OCI-LY7 (cell line): ENCODE measurements around the gene TCFL5. TPM values are rescaled to one million over a fixed set of nuclear protein-coding genes. Genes with fewer than 3 reads are reported as not detected.

Source experiments
- BruUV-seq: library from RNA; stranded (reverse); fragments of 400-500 nt; replicated peaks from 2 replicates; lab custom pipeline; 2021; lab: Mats Ljungman, UMichigan
- CTCF ChIA-PET: fragments of 300-600 bp; sonication (Branson Sonifier 250); formaldehyde crosslinking; loops from one replicate; lab custom pipeline; 2022; ENCODE audit warnings: antibody characterized with exemption; ENCODE audit not compliant: unreplicated experiment; lab: Charles Lee
- POLR2A ChIA-PET: fragments of 300-600 bp; sonication (Branson Sonifier 250); formaldehyde crosslinking; loops from one replicate; lab custom pipeline; 2022; ENCODE audit warnings: antibody characterized with exemption; lab: Charles Lee
- DNase-seq: peaks from one replicate; pipeline ENCODE4 v3.0.0-alpha.2; 2015; ENCODE audit warnings: low spot score
- H2AFZ ChIP-seq: fragments of 200-600 bp; sonication (generic), shearing (Covaris generic); 2 replicates; pipeline ENCODE4 v1.6.1; 2014; ENCODE audit warnings: mild to moderate bottlenecking, antibody characterized with exemption, low read length, moderate library complexity
- H3K27ac ChIP-seq: fragments of 200-600 bp; sonication (generic); 2 replicates; pipeline ENCODE4 v1.5.1; 2014; ENCODE audit warnings: mixed run types, low read depth, mild to moderate bottlenecking, moderate library complexity, low read length, inconsistent platforms; ENCODE audit not compliant: poor library complexity, severe bottlenecking
- H3K36me3 ChIP-seq: fragments of 200-600 bp; sonication (generic); 2 replicates; pipeline ENCODE4 v1.6.1; 2014; ENCODE audit warnings: mild to moderate bottlenecking, antibody characterized with exemption, low read length, moderate library complexity, mixed read lengths; ENCODE audit not compliant: insufficient read depth
- H3K4me1 ChIP-seq: fragments of 200-600 bp; sonication (generic); 2 replicates; pipeline ENCODE4 v1.5.1; 2014; ENCODE audit warnings: mild to moderate bottlenecking, low read length; ENCODE audit not compliant: insufficient read depth, poor library complexity, severe bottlenecking
- H3K4me2 ChIP-seq: fragments of 200-600 bp; sonication (generic); 2 replicates; pipeline ENCODE4 v1.6.1; 2014; ENCODE audit warnings: mild to moderate bottlenecking, low read length
- H3K4me3 ChIP-seq: fragments of 200-600 bp; sonication (generic); 2 replicates; pipeline ENCODE4 v1.5.1; 2014; ENCODE audit warnings: mild to moderate bottlenecking, low read depth, low read length; ENCODE audit not compliant: poor library complexity, severe bottlenecking
- H3K79me2 ChIP-seq: fragments of 200-600 bp; sonication (generic); 2 replicates; pipeline ENCODE4 v1.6.1; 2016; ENCODE audit warnings: low read depth, mild to moderate bottlenecking, low read length, moderate library complexity, mixed read lengths; ENCODE audit not compliant: insufficient read depth
- H3K9me2 ChIP-seq: fragments of 200-600 bp; sonication (generic); 2 replicates; pipeline ENCODE4 v1.6.1; 2016; ENCODE audit warnings: mild to moderate bottlenecking, low read length, mixed read lengths; ENCODE audit not compliant: insufficient read depth
- H3K9me3 ChIP-seq: fragments of 200-600 bp; sonication (generic); 2 replicates; pipeline ENCODE4 v1.6.1; 2014; ENCODE audit warnings: mild to moderate bottlenecking, mixed run types, low read length, mixed read lengths
- H4K20me1 ChIP-seq: fragments of 200-600 bp; sonication (generic); 2 replicates; pipeline ENCODE4 v1.6.1; 2014; ENCODE audit warnings: mild to moderate bottlenecking, antibody characterized with exemption, low read length, moderate library complexity, mixed read lengths; ENCODE audit not compliant: insufficient read depth
- CTCF ChIP-seq: fragments of 200-600 bp; sonication (generic); conservative IDR thresholded peaks from 2 replicates; pipeline ENCODE4 v1.5.1; 2014; ENCODE audit warnings: mild to moderate bottlenecking, antibody characterized with exemption, low read length, moderate library complexity, mixed read lengths
- EZH2phosphoT487 ChIP-seq: fragments of 200-600 bp; sonication (generic); IDR thresholded peaks from 2 replicates; pipeline ENCODE4 v1.6.1; 2018; ENCODE audit warnings: low read depth, borderline replicate concordance, mild to moderate bottlenecking, mixed run types, antibody characterized with exemption, low read length, moderate library complexity, mixed read lengths
- intact Hi-C: fragments of 100-400 bp; cut with micrococcal nuclease; formaldehyde crosslinking; loops from one replicate; pipeline ENCODE4 v1.10.0; 2022; ENCODE audit not compliant: unreplicated experiment
- total RNA-seq, 2 experiments: library from RNA; depleted of rRNA in 1 of 2; stranded (reverse); fragments of >200 nt in 1 of 2; shearing (Covaris generic) in 1 of 2; gene quantifications; 2 replicates each; pipeline ENCODE4 v1.2.3, GENCODE V29; 2014 to 2022

TCFL5 gene
- total RNA-seq, 2 experiments from 2014 or later: 8.7 to 9.5 TPM

DNA sequence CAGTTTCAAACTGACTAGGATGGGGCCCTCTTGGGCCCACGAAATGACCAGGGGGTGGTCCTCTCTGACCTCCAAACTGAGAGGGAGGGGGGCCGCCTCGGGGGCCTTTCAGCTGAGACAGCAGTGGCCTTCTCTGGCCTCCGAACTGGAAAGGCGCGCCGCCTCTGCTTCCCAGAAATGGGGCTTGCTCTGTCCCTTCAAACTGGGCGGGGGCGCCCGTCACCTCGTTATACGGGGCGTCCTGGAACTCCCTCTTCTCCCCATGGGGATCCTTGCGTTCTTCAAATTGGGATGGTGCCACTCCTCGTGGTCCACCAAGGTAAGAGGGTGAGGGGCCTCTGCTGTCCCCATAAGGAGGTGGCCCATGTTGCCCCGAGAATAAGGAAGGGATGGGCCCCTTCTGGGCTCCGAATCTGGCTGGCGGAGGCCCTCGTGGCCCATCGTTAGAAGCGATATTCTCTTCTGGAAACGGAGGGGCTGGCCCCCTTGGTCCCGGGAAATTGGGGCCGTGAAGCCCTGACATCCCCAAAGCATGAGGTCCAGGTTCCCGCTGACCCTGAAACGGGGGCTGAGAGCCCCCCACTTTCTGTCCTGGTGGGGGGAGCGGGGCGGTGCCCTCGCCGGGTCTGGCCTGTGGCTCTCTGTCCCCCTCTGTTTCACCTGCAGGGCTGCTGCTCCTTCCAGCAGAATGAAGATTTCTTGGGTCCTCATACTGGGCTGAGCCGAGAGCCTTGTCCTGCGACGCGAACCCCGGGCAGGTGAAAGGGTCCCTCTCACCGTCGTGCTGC, 18.7 kb upstream of the TCFL5 start:
- Histone ChIP-seq H3K4me1 (no peaks in the 10 kb centered on the region), H3K9me2 (no peaks in the 10 kb centered on the region), H2AFZ (no peak overlapping the region), H3K4me3 (no peak overlapping the region), H3K9me3 (no peaks in the 10 kb centered on the region), H3K79me2 (no peaks in the 10 kb centered on the region), H3K4me2 (no peak overlapping the region), H4K20me1 (no peaks in the 10 kb centered on the region), H3K36me3 (peaks cover 23% of the 10 kb centered on the region), H3K27ac (no peak overlapping the region)
- CTCF ChIA-PET: no interaction called here
- TF ChIP-seq EZH2phosphoT487: no peak
- TF ChIP-seq CTCF: no peak
- intact Hi-C loops: no loop called here
- no peak for DNase-seq
- POLR2A ChIA-PET: no interaction called here
- no TSS peak for BruUV-seq

DNA sequence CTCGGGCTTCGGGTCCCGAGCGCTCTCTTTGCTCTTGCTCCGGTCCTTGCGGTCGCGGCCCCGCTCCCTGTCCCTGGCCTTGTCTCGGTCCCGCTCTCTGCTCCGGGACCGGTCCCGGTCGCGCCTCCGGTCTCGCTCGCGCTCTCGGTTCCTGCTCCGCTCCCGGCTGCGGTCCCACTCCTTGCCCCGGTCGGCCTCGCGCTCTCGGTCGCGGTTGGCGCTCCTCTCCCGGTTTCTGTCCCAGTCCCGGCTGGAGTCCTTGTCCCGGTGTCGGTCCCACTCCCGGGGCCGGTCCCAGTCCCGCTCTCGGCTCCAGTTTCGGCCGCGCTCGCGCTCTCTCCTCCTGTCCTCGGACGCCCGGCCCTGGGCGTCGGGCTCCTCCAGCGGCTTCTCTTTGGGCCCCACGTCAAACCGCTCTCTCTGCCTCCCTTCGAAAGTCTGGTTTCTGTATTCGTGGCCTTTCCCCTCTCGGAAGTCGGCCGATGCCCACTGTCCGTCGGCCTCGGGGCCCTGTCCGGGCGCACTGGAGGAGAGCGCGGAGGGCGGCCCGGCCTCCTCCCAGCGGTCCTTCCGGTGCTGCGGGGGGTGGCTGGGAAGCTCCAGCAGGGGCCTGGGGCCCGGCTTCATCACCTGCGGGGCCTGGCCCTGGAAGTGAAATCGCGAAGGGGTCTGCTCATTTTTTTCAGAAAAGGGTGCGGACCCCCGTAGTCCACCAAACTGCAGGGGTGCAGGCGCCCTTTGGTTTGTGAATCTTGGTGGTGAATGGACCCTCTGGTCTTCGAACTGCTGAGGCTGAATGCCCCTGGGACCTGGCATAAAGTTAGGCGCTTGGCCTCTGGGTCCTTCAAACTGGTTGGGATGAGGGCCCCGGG, 17.9 kb upstream of the TCFL5 start:
- no peaks in the 10 kb centered on the region for H4K20me1 ChIP-seq
- H3K9me2 ChIP-seq: no peaks in the 10 kb centered on the region
- BruUV-seq: no TSS peak
- H3K79me2 ChIP-seq: no peaks in the 10 kb centered on the region
- no peak overlapping the region for H3K4me3 ChIP-seq
- ChIA-PET CTCF (no interaction called here), POLR2A (no interaction called here)
- no peak overlapping the region for H3K4me2 ChIP-seq
- no peak for TF ChIP-seq EZH2phosphoT487
- TF ChIP-seq CTCF: no peak
- H2AFZ ChIP-seq: no peak overlapping the region
- intact Hi-C loops: no loop called here
- DNase-seq: no peak
- no peak overlapping the region for H3K27ac ChIP-seq
- no peaks in the 10 kb centered on the region for H3K4me1 ChIP-seq
- H3K9me3 ChIP-seq: no peaks in the 10 kb centered on the region
- peaks cover 19% of the 10 kb centered on the region for H3K36me3 ChIP-seq
